DMS114 treated with DMSO at 0.1 percent for 48 hours (cell line): ENCODE data around the gene AFG1L.
"Not testable (repeated sequence)": the region's sequence is repeated elsewhere in the genome, so short reads cannot be mapped to it uniquely, and the experiment has no call there.

Source experiments
- DNase-seq: peaks from one replicate; lab custom pipeline; 2025; ENCODE audit not compliant: unreplicated experiment; lab: John Stamatoyannopoulos, UW

The AFG1L gene

GRCh38 chr6:108288742-108289141 lies 6.1 kb upstream of the AFG1L start:
- DNase-seq: no peak

GRCh38 chr6:108291091-108291490 lies 3.8 kb upstream of the AFG1L start:
- no peak for DNase-seq

GRCh38 chr6:108292561-108292960 lies 2.3 kb upstream of the AFG1L start:
- DNase-seq: not testable (repeated sequence)

GRCh38 chr6:108293527-108294296 lies 1.1 kb upstream of the AFG1L start:
- DNase-seq: no peak

- DNase-seq: no peak
Measured at GRCh38 chr6:108294297-108294726, 542 bp upstream of the AFG1L start.

- no peak for DNase-seq
Measured at GRCh38 chr6:108295676-108296075, 822 bp downstream of the AFG1L start.

- DNase-seq: no peak
Measured at GRCh38 chr6:108302386-108302785, 7.5 kb downstream of the AFG1L start.

GRCh38 chr6:108304646-108305045 lies 9.8 kb downstream of the AFG1L start:
- DNase-seq: no peak

GRCh38 chr6:108308641-108309040 lies 13.8 kb downstream of the AFG1L start:
- not testable (repeated sequence) for DNase-seq

- DNase-seq: no peak
Measured at GRCh38 chr6:108309844-108310243, 15.0 kb downstream of the AFG1L start.

GRCh38 chr6:108312605-108313004 lies 17.8 kb downstream of the AFG1L start:
- no peak for DNase-seq

GRCh38 chr6:108321253-108321747 lies 26.4 kb downstream of the AFG1L start:
- no peak for DNase-seq

GRCh38 chr6:108322728-108323127 lies 27.9 kb downstream of the AFG1L start:
- DNase-seq: no peak

GRCh38 chr6:108323710-108324466 lies 29.0 kb downstream of the AFG1L start:
- DNase-seq: no peak

GRCh38 chr6:108330221-108330785 lies 35.4 kb downstream of the AFG1L start:
- DNase-seq: not testable (repeated sequence)

- no peak for DNase-seq
Measured at GRCh38 chr6:108330806-108331205, 36.0 kb downstream of the AFG1L start.

GRCh38 chr6:108331982-108332381 lies 37.1 kb downstream of the AFG1L start:
- no peak for DNase-seq

GRCh38 chr6:108336971-108337370 lies 42.1 kb downstream of the AFG1L start:
- DNase-seq: no peak

GRCh38 chr6:108337721-108338120 lies 42.9 kb downstream of the AFG1L start:
- no peak for DNase-seq

GRCh38 chr6:108341372-108341771 lies 46.5 kb downstream of the AFG1L start:
- no peak for DNase-seq

GRCh38 chr6:108343894-108344293 lies 49.0 kb downstream of the AFG1L start:
- DNase-seq: no peak
